ENCODE data around the gene BROX.

- TF ChIP-seq POLR2A (IDR thresholded peaks at IDR 0.05) (no peak), CTCF (IDR thresholded peaks at IDR 0.05) (no peak)
Observed at GRCh38 chr1:222736470-222736869, 24.1 kb downstream of the BROX start.

All from sigmoid colon (tissue), 3 donors.